NAMALWA (cell line): Measurements from ENCODE around the gene AP2B1.

ENCODE experiments used
- DNase-seq: peaks from one replicate; pipeline ENCODE4 v3.0.0-alpha.2; 2015; ENCODE audit warnings: low spot score

Gene AP2B1

GRCh38 chr17:35773679-35774425, 186.7 kb downstream of the AP2B1 start:
- no peak for DNase-seq

- DNase-seq: no peak
Observed at GRCh38 chr17:35774499-35774898, 187.4 kb downstream of the AP2B1 start.

GRCh38 chr17:35775039-35775438, 187.9 kb downstream of the AP2B1 start:
- no peak for DNase-seq

GRCh38 chr17:35775583-35775982, 188.5 kb downstream of the AP2B1 start:
- DNase-seq: no peak
